Endodermal cell (in vitro differentiated cells): ENCODE measurements around the gene RRM2. TPM values are rescaled to one million over a fixed set of nuclear protein-coding genes. Genes with fewer than 3 reads are reported as not detected.

Experiments used
- DNase-seq: peaks from one replicate; pipeline ENCODE4 v3.0.0-alpha.2; 2017
- H3K27ac ChIP-seq: 2 replicates; pipeline ENCODE4 v1.5.1; 2013; ENCODE audit warnings: mild to moderate bottlenecking, low read depth, low read length, moderate library complexity
- H3K27me3 ChIP-seq: 2 replicates; pipeline ENCODE4 v1.6.1; 2013; ENCODE audit warnings: mild to moderate bottlenecking, low read length, moderate library complexity; ENCODE audit not compliant: insufficient read depth, control insufficient read depth, poor library complexity, severe bottlenecking
- H3K36me3 ChIP-seq: 2 replicates; pipeline ENCODE4 v1.7.0; 2013; ENCODE audit warnings: mild to moderate bottlenecking, low read length, moderate library complexity; ENCODE audit not compliant: control insufficient read depth, insufficient read depth
- H3K4me1 ChIP-seq: one replicate; pipeline ENCODE4 v1.7.0; 2013; ENCODE audit warnings: low read length; ENCODE audit not compliant: control insufficient read depth, insufficient read depth
- H3K4me3 ChIP-seq: 2 replicates; pipeline ENCODE4 v1.5.1; 2013; ENCODE audit warnings: mild to moderate bottlenecking, low read length, moderate library complexity
- H3K9ac ChIP-seq: 2 replicates; pipeline ENCODE4 v1.6.1; 2013; ENCODE audit warnings: mild to moderate bottlenecking, low read length, moderate library complexity; ENCODE audit not compliant: poor library complexity, severe bottlenecking; ENCODE audit errors: extremely low read depth
- H3K9me3 ChIP-seq: 2 replicates; pipeline ENCODE4 v1.6.1; 2013; ENCODE audit warnings: mild to moderate bottlenecking, low read length, moderate library complexity; ENCODE audit not compliant: control insufficient read depth
- H3K27ac Mint-ChIP-seq: 2 replicates; pipeline ENCODE4 v1.8.0; 2020; ENCODE audit warnings: mixed read lengths
- H3K27me3 Mint-ChIP-seq: 2 replicates; pipeline ENCODE4 v1.8.0; 2021; ENCODE audit warnings: mild to moderate bottlenecking, mixed read lengths; ENCODE audit not compliant: insufficient read depth
- H3K36me3 Mint-ChIP-seq: 2 replicates; pipeline ENCODE4 v1.8.0; 2020; ENCODE audit warnings: low read depth, mixed read lengths
- H3K4me1 Mint-ChIP-seq: 2 replicates; pipeline ENCODE4 v1.8.0; 2020; ENCODE audit warnings: mixed read lengths
- H3K4me3 Mint-ChIP-seq: 2 replicates; pipeline ENCODE4 v1.8.0; 2020; ENCODE audit warnings: mild to moderate bottlenecking, moderate library complexity, mixed read lengths
- H3K9me3 Mint-ChIP-seq: 2 replicates; pipeline ENCODE4 v1.8.0; 2020; ENCODE audit warnings: mild to moderate bottlenecking, mixed read lengths
- CTCF ChIP-seq: fragments of 200-600 bp; sonication (generic); conservative IDR thresholded peaks from 2 replicates; pipeline ENCODE4 v1.5.0; 2021; ENCODE audit warnings: antibody characterized with exemption, mild to moderate bottlenecking
- whole genome bisulfite sequencing, 2 experiments: methylation state at CpG; one replicate each; pipeline versions ENCODE4 v1.1.5 to v1.1.7; 2013; ENCODE audit warnings: missing lambda C conversion rate in 2 of 2, mixed read lengths in 1 of 2; ENCODE audit not compliant: insufficient coverage in 1 of 2, insufficient read length in 1 of 2; 5-methylcytosine and 5-hydroxymethylcytosine counted together
- total RNA-seq, 2 donors: library from RNA; stranded (reverse); fragmentation: NEBNext Ultra II Directional in 1 of 2; extraction: Animal tissue kit (Norgen Biotek cat#: 25700) in 1 of 2; gene quantifications; 2 replicates in 1 of 2; 3 replicates in 1 of 2; pipeline ENCODE4 v1.2.1, GENCODE V29; 2021

The RRM2 gene
- total RNA-seq, 2 donors from 2014 or later, result 142 to 157 TPM

- H3K4me3 Mint-ChIP-seq, result no peak overlapping the region
- no peak overlapping the region for H3K27ac Mint-ChIP-seq
- no peak overlapping the region for H3K9ac ChIP-seq
- no peaks in the 10 kb centered on the region for H3K36me3 ChIP-seq
- H3K4me1 ChIP-seq, result peaks cover 5% of the 10 kb centered on the region
- 89% methylated on average over 16 to 26 of the region's 26 CpGs for WGBS, 2 experiments
- TF ChIP-seq CTCF, result no peak
- no peak overlapping the region for H3K4me3 ChIP-seq
- peaks cover 3% of the 10 kb centered on the region for H3K36me3 Mint-ChIP-seq
- H3K9me3 Mint-ChIP-seq, result no peaks in the 10 kb centered on the region
- H3K27me3 Mint-ChIP-seq, result no peaks in the 10 kb centered on the region
- no peaks in the 10 kb centered on the region for H3K9me3 ChIP-seq
- peak; percentile 32 for DNase-seq
- H3K27ac ChIP-seq, result no peak overlapping the region
- H3K4me1 Mint-ChIP-seq, result peaks cover under 1% of the 10 kb centered on the region
- no peaks in the 10 kb centered on the region for H3K27me3 ChIP-seq
Measured at GRCh38 chr2:10165861-10166675, 43.5 kb downstream of the RRM2 start.

- Histone ChIP-seq H3K27me3 (no peaks in the 10 kb centered on the region), H3K4me1 (peaks cover 5% of the 10 kb centered on the region), H3K36me3 (no peaks in the 10 kb centered on the region), H3K9ac (no peak overlapping the region), H3K4me3 (no peak overlapping the region), H3K27ac (peak overlapping the region; percentile 21), H3K9me3 (no peaks in the 10 kb centered on the region)
- H3K27me3 Mint-ChIP-seq, result no peaks in the 10 kb centered on the region
- no peak overlapping the region for H3K4me3 Mint-ChIP-seq
- no peaks in the 10 kb centered on the region for H3K36me3 Mint-ChIP-seq
- no peak for TF ChIP-seq CTCF
- 88% methylated on average over 18 of the region's 18 CpGs for WGBS, 2 experiments
- peak; percentile 33 for DNase-seq
- H3K9me3 Mint-ChIP-seq, result no peaks in the 10 kb centered on the region
- H3K27ac Mint-ChIP-seq, result no peak overlapping the region
- H3K4me1 Mint-ChIP-seq, result peaks cover 5% of the 10 kb centered on the region
Measured at GRCh38 chr2:10166676-10167292, 44.2 kb downstream of the RRM2 start.

DNA sequence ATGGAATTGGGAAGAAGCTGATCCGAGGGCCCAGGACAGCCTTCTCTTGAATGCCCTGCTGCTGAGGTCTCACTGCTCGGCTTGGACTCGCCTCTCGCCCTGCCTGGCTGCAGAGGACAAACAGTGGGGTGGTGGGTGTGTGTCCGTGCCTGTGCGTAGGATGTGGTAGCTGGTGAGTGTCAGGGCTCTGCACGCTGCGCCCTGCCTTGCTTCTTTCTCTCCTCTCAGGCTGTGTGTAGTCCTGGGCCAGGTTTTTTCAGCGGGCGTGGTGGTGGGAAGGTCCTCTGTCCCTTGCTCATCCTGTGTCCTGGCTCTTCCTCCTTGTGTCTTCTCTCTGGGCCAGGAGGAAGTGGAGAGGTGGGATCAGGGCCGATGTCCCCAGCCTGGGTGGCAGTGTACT is 44.8 kb downstream of the RRM2 start:
- TF ChIP-seq CTCF, result no peak
- no peaks in the 10 kb centered on the region for H3K36me3 ChIP-seq
- H3K27me3 ChIP-seq, result no peaks in the 10 kb centered on the region
- no peak overlapping the region for H3K4me3 ChIP-seq
- Mint-ChIP-seq H3K9me3 (no peaks in the 10 kb centered on the region), H3K36me3 (no peaks in the 10 kb centered on the region), H3K27me3 (no peaks in the 10 kb centered on the region), H3K4me1 (peaks cover 9% of the 10 kb centered on the region), H3K27ac (peak overlapping the region; percentile 63), H3K4me3 (no peak overlapping the region)
- peak overlapping the region; percentile 21 for H3K27ac ChIP-seq
- no peak overlapping the region for H3K9ac ChIP-seq
- DNase-seq, result peak; percentile 38
- 97% methylated on average over 11 of the region's 11 CpGs; no CpG with 5 or more reads in 1 of the 2 experiments for WGBS, 2 experiments
- H3K9me3 ChIP-seq, result no peaks in the 10 kb centered on the region
- peaks cover 5% of the 10 kb centered on the region for H3K4me1 ChIP-seq
